BJ (cell line): ENCODE results near the gene MORC3. TPM values are rescaled to one million over a fixed set of nuclear protein-coding genes. Genes with fewer than 3 reads are reported as not detected.
"Not testable (repeated sequence)": the region's sequence is repeated elsewhere in the genome, so short reads cannot be mapped to it uniquely, and the experiment has no call there.

Experiments
- CTCF ChIA-PET: fragments of 350-600 bp; formaldehyde crosslinking; extraction: SDS; loops from one replicate; lab custom pipeline; 2021; ENCODE audit warnings: antibody characterized with exemption, inconsistent platforms; lab: Yijun Ruan, JAX
- POLR2A ChIA-PET: fragments of 300-600 bp; sonication (Branson Sonifier 250); formaldehyde crosslinking; extraction: SDS; loops from one replicate; lab custom pipeline; 2021; ENCODE audit warnings: antibody characterized with exemption; lab: Charles Lee
- DNase-seq: peaks from one replicate; pipeline ENCODE4 v3.0.0-alpha.2; 2011; ENCODE audit warnings: low read depth
- H3K27me3 ChIP-seq: 2 replicates; pipeline ENCODE4 v1.6.0; 2011; ENCODE audit warnings: low read length; ENCODE audit not compliant: control insufficient read depth, insufficient read depth
- H3K36me3 ChIP-seq: 2 replicates; pipeline ENCODE4 v1.5.1; 2011; ENCODE audit warnings: low read length; ENCODE audit not compliant: control insufficient read depth, insufficient read depth
- H3K4me3 ChIP-seq: 2 replicates; pipeline ENCODE4 v1.5.1; 2011; ENCODE audit warnings: low read depth, mild to moderate bottlenecking, control low read depth, low read length
- polyA plus RNA-seq: library from polyadenylated mRNA; depleted of rRNA; stranded (reverse); fragments of >200 nt; gene quantifications from 2 replicates; pipeline ENCODE4 v1.2.3, GENCODE V29; 2011
- TF ChIP-seq, protein P1 (sequence below): IDR thresholded peaks from 2 replicates; pipeline ENCODE4 v1.5.1; 2011; ENCODE audit warnings: low read depth, mild to moderate bottlenecking, control low read depth, inconsistent platforms, low read length, moderate library complexity; ENCODE audit not compliant: insufficient read depth

The MORC3 gene
- polyA plus RNA-seq, 1 experiment, result 8.8 TPM

DNA sequence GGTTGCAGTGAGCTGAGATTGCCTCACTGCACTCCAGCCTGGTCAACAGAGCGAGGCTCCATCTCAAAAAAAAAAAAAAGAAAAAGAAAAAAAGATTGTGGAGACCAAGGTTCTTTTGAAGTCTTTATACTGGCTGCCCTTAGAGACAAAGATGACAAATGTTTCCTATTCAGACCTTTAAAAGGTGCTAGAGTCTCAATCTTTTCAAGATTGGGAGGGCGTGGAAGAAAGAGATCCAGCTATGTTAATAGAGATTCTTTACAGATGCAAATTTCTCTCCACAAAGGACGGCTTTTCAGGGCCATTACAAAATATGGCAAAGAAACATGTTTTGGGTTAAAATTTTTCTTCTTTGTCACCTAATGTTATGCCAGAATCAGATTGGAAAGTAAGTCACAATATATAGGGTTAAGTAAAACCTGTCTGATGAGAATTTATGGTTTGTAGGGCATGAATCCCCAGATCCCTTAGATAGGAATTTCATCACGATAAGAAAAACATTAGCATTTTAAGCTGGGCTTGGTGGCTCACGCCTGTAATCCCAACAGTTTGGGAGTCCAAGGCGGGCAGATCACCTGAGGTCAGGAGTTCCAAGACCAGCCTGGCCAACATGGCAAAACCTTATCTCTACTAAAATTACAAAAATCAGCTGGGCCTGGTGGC, 13.0 kb upstream of the MORC3 start:
- H3K36me3 ChIP-seq, result no peaks in the 10 kb centered on the region
- H3K4me3 ChIP-seq, result no peak overlapping the region
- DNase-seq, result no peak
- CTCF ChIA-PET, result no interaction called here
- POLR2A ChIA-PET, result no interaction called here
- no peaks in the 10 kb centered on the region for H3K27me3 ChIP-seq
- TF ChIP-seq, protein P1, sequence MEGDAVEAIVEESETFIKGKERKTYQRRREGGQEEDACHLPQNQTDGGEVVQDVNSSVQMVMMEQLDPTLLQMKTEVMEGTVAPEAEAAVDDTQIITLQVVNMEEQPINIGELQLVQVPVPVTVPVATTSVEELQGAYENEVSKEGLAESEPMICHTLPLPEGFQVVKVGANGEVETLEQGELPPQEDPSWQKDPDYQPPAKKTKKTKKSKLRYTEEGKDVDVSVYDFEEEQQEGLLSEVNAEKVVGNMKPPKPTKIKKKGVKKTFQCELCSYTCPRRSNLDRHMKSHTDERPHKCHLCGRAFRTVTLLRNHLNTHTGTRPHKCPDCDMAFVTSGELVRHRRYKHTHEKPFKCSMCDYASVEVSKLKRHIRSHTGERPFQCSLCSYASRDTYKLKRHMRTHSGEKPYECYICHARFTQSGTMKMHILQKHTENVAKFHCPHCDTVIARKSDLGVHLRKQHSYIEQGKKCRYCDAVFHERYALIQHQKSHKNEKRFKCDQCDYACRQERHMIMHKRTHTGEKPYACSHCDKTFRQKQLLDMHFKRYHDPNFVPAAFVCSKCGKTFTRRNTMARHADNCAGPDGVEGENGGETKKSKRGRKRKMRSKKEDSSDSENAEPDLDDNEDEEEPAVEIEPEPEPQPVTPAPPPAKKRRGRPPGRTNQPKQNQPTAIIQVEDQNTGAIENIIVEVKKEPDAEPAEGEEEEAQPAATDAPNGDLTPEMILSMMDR, result no peak

GRCh38 chr21:36310016-36310415, 10.0 kb upstream of the MORC3 start:
- Histone ChIP-seq H3K4me3 (no peak overlapping the region), H3K36me3 (no peaks in the 10 kb centered on the region), H3K27me3 (no peaks in the 10 kb centered on the region)
- ChIA-PET CTCF (no interaction called here), POLR2A (no interaction called here)
- TF ChIP-seq, protein P1, result no peak
- no peak for DNase-seq

DNA sequence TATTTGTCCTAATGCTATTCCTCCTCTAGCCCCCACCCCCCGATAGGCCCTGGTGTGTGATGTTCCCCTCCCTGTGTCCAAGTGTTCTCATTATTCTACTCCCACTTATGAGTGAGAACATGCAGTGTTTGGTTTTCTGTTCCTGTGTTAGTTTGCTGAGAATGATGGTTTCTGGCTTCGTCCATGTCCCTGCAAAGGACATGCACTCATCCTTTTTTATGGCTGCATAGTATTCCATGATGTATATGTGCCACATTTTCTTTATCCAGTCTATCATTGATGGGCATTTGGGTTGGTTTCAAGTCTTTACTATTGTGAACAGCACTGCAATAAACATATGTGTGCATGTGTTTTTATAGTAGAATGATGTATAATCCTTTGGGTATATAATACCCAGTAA, 6.6 kb upstream of the MORC3 start:
- CTCF ChIA-PET, H3K4me3 ChIP-seq, H3K36me3 ChIP-seq, POLR2A ChIA-PET, H3K27me3 ChIP-seq, DNase-seq: not testable (repeated sequence)

- not testable (repeated sequence) for H3K27me3 ChIP-seq, H3K36me3 ChIP-seq, H3K4me3 ChIP-seq, DNase-seq
- CTCF ChIA-PET, result interaction anchor here (1.0 kb wide), 1 partner anchor 174 kb away, joined by 3 read pairs; no protein-coding TSS in a partner anchor
- POLR2A ChIA-PET, result interaction anchor here (0.6 kb wide), 1 partner anchor 52 kb away, joined by 10 read pairs; no protein-coding TSS in a partner anchor
Measured at GRCh38 chr21:36316045-36316444, 4.0 kb upstream of the MORC3 start.

- Histone ChIP-seq H3K36me3 (no peaks in the 10 kb centered on the region), H3K4me3 (no peak overlapping the region), H3K27me3 (no peaks in the 10 kb centered on the region; the same call in 1 of the 2 replicates)
- CTCF ChIA-PET, result interaction anchor here (1.0 kb wide), 1 partner anchor 175 kb away, joined by 3 read pairs; no protein-coding TSS in a partner anchor
- DNase-seq, result no peak
- TF ChIP-seq, protein P1, result no peak
- POLR2A ChIA-PET, result no interaction called here
Measured at GRCh38 chr21:36316872-36317484, 3.0 kb upstream of the MORC3 start.

GRCh38 chr21:36319406-36319766, 611 bp upstream of the MORC3 start:
- POLR2A ChIA-PET, result interaction anchor here (0.9 to 1.1 kb wide), 2 partner anchors 21 to 116 kb away, joined by 3 to 8 read pairs; no protein-coding TSS in a partner anchor

More at GRCh38 chr21:36319406-36319766, 611 bp upstream of the MORC3 start:
- H3K4me3 ChIP-seq, result peak overlapping the region; percentile 82
- H3K27me3 ChIP-seq, DNase-seq, H3K36me3 ChIP-seq: not testable (repeated sequence)
- CTCF ChIA-PET, result interaction anchor here (0.8 to 2.2 kb wide), 2 partner anchors 21 to 178 kb away, joined by 4 to 12 read pairs; no protein-coding TSS in a partner anchor
